CD4-positive, alpha-beta T cell (primary cell): ENCODE results near the gene POLE. TPM values are rescaled to one million over a fixed set of nuclear protein-coding genes. Genes with fewer than 3 reads are reported as not detected.

ENCODE experiments used
- ATAC-seq: fragments of 200-7000 bp; cut with Tn5 transposase; one replicate; pipeline ENCODE4 v1.10.0; 2022; ENCODE audit warnings: mild to moderate bottlenecking; ENCODE audit not compliant: poor library complexity
- CTCF ChIA-PET: fragments of 350-600 bp; sonication (Branson Sonifier 250); formaldehyde crosslinking; loops from one replicate; lab custom pipeline; 2021; ENCODE audit warnings: antibody characterized with exemption, inconsistent platforms; lab: Charles Lee
- POLR2A ChIA-PET: fragments of 350-600 bp; sonication (Branson Sonifier 250); formaldehyde crosslinking; loops from one replicate; lab custom pipeline; 2021; ENCODE audit warnings: antibody characterized with exemption, inconsistent platforms; lab: Charles Lee
- DNase-seq, 14 experiments: peaks; one replicate each; pipeline ENCODE4 v3.0.0-alpha.2; 2013 to 2020; ENCODE audit warnings: mixed read lengths in 2 of 14
- H3K27ac ChIP-seq, 2 donors: one replicate each; pipeline versions ENCODE4 v1.5.1 to v1.7.0; 2013; ENCODE audit warnings: low read length in 2 of 2, low read depth in 1 of 2, mild to moderate bottlenecking in 1 of 2
- H3K27me3 ChIP-seq, 2 experiments: 1 replicate in 1 of 2; 2 replicates in 1 of 2; pipeline versions ENCODE4 v1.6.1 to v1.7.0; 2013; ENCODE audit warnings: low read length in 2 of 2, control low read depth in 1 of 2, mild to moderate bottlenecking in 1 of 2, moderate library complexity in 1 of 2; ENCODE audit not compliant: insufficient read depth in 2 of 2, control insufficient read depth in 1 of 2
- H3K36me3 ChIP-seq: one replicate; pipeline ENCODE4 v1.6.1; 2013; ENCODE audit warnings: low read length, control low read depth; ENCODE audit not compliant: insufficient read depth
- H3K4me1 ChIP-seq: one replicate; pipeline ENCODE4 v1.6.1; 2013; ENCODE audit warnings: low read length, control low read depth; ENCODE audit not compliant: insufficient read depth
- H3K4me3 ChIP-seq: one replicate; pipeline ENCODE4 v1.5.1; 2013; ENCODE audit warnings: mild to moderate bottlenecking, low read length, moderate library complexity
- H3K9me3 ChIP-seq, 2 experiments: 1 replicate in 1 of 2; 2 replicates in 1 of 2; pipeline versions ENCODE4 v1.6.1 to v1.7.0; 2013; ENCODE audit warnings: low read length in 2 of 2, mild to moderate bottlenecking in 2 of 2, control low read depth in 1 of 2, moderate library complexity in 1 of 2; ENCODE audit not compliant: control insufficient read depth in 1 of 2, insufficient read depth in 1 of 2
- H3K27ac Mint-ChIP-seq: one replicate; pipeline ENCODE4 v1.8.0; 2020; ENCODE audit warnings: mixed read lengths
- H3K27me3 Mint-ChIP-seq: one replicate; pipeline ENCODE4 v1.8.0; 2021; ENCODE audit warnings: mixed read lengths
- H3K36me3 Mint-ChIP-seq: one replicate; pipeline ENCODE4 v1.8.0; 2021; ENCODE audit warnings: low read depth, mixed read lengths
- H3K4me1 Mint-ChIP-seq: one replicate; pipeline ENCODE4 v1.8.0; 2021; ENCODE audit warnings: low read depth, mixed read lengths
- H3K4me3 Mint-ChIP-seq: one replicate; pipeline ENCODE4 v1.8.0; 2020; ENCODE audit warnings: mild to moderate bottlenecking, mixed read lengths
- H3K9me3 Mint-ChIP-seq: one replicate; pipeline ENCODE4 v1.8.0; 2020; ENCODE audit warnings: mixed read lengths
- intact Hi-C, 2 experiments: fragments of 100-400 bp; cut with DNase I in 1 of 2; cut with micrococcal nuclease in 1 of 2; formaldehyde crosslinking; loops; one replicate each; pipeline versions ENCODE4 v1.15.1 to v1.9.0; 2023 to 2025; cut with DNase I, micrococcal nuclease
- total RNA-seq, 174 experiments: library from RNA in 2 of 174; stranded (reverse) in 2 of 174; gene quantifications; one replicate each; pipeline ENCODE4 v1.2.3 and lab custom pipeline; 2021 to 2026
- TF ChIP-seq, protein P1 (sequence below): fragments of 200-600 bp; IDR thresholded peaks from one replicate; pipeline ENCODE4 v1.8.0; 2022; ENCODE audit warnings: antibody characterized with exemption, mild to moderate bottlenecking

The POLE gene
- total RNA-seq, 2 experiments from 2014 or later, result 41.8 to 46.1 TPM

DNA sequence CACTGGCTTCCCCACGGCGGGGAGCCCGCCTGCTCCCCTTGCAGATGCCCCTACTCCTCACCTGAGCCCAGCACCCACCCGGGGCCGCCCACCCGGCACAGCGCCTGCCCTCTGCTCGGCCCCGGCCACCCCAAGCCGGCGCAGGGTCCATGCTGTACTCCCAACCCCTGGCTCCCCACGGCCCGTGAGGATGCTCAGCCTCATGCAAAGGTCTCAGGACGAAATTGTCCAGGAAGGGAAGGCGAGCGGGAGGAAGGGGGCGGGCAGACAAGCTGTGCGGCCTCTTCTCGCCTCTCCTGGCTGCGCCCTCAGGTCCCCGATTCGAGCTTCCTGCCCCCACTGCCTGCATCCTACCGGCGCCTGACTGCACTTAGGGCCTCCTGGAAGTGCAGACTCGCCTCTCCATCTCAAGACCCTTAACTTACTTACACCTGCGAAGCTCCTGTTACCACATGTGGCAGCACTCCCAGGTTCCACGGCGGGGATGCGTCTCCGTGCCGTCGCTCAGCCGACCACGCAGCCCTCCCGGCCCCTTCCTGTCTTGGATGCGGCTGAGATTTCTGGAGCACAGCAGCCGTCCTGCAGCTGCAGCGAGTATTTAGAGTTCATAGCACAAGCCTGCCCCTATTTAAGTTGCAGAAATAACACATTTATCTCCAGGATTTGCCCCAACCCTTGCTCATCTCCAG is 94.7 kb downstream of the POLE start:
- intact Hi-C loops, result no loop called here
- Histone ChIP-seq H3K4me3 (no peak overlapping the region), H3K4me1 (peaks cover 8% of the 10 kb centered on the region), H3K9me3 (peaks cover 0 to 12% of the 10 kb centered on the region in 2 experiments), H3K27me3 (peaks cover 0 to 7% of the 10 kb centered on the region in 2 experiments), H3K27ac (no peak overlapping the region), H3K36me3 (no peaks in the 10 kb centered on the region)
- H3K9me3 Mint-ChIP-seq, result no peaks in the 10 kb centered on the region
- ATAC-seq, result no peak
- ChIA-PET POLR2A (no interaction called here), CTCF (no interaction called here)
- DNase-seq, result no peak
- peaks cover 12% of the 10 kb centered on the region for H3K27me3 Mint-ChIP-seq
- peaks cover 8% of the 10 kb centered on the region for H3K4me1 Mint-ChIP-seq
- TF ChIP-seq, protein P1, sequence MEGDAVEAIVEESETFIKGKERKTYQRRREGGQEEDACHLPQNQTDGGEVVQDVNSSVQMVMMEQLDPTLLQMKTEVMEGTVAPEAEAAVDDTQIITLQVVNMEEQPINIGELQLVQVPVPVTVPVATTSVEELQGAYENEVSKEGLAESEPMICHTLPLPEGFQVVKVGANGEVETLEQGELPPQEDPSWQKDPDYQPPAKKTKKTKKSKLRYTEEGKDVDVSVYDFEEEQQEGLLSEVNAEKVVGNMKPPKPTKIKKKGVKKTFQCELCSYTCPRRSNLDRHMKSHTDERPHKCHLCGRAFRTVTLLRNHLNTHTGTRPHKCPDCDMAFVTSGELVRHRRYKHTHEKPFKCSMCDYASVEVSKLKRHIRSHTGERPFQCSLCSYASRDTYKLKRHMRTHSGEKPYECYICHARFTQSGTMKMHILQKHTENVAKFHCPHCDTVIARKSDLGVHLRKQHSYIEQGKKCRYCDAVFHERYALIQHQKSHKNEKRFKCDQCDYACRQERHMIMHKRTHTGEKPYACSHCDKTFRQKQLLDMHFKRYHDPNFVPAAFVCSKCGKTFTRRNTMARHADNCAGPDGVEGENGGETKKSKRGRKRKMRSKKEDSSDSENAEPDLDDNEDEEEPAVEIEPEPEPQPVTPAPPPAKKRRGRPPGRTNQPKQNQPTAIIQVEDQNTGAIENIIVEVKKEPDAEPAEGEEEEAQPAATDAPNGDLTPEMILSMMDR, result no peak
- H3K4me3 Mint-ChIP-seq, result no peak overlapping the region
- no peaks in the 10 kb centered on the region for H3K36me3 Mint-ChIP-seq
- no peak overlapping the region for H3K27ac Mint-ChIP-seq

DNA sequence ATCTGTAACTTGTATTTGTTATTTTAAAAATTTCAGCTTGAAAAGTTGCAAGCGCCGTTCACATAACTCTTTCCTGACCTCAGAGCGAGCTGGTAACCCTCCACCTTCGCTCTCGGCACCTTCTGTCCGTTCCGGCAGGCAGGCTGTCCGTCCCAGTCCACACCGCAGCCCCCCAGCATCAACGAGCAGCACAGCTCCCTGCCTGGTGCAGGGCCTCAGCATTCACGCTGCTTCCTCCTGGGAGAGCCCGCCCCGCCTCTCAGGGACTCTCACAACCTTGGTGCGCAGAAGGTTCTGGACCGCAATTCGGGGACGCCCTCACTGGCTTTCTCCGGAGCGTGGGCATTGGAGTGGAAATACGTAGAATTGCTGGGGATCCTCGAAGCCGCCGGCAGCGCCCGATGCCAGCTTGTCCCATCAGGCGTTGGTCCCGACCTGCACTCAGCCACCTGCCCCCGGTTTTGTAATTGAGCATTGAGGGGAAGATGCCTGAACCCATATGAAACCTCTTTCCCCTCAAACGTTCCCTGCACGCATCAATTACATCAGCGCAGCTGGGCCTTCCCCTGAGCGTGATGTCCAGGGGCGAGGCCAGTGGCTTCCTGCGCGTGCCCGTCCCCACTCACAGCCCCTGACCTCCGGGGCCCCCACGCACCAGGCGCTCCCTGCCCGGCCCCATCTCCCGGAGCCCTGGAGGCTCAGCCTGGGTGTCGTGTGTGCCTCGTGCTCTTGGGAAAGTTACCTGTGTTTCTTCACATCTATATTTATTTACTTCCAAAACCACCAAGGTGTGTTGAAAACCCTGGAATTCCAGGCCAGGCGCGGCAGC is 95.8 kb downstream of the POLE start:
- Mint-ChIP-seq H3K27me3 (peaks cover 12% of the 10 kb centered on the region), H3K4me3 (no peak overlapping the region), H3K27ac (no peak overlapping the region), H3K9me3 (no peaks in the 10 kb centered on the region), H3K4me1 (peaks cover 4% of the 10 kb centered on the region), H3K36me3 (no peaks in the 10 kb centered on the region)
- Histone ChIP-seq H3K27me3 (peaks cover 0 to 4% of the 10 kb centered on the region in 2 experiments), H3K27ac (no peak overlapping the region), H3K36me3 (no peaks in the 10 kb centered on the region), H3K4me1 (peaks cover 3% of the 10 kb centered on the region), H3K4me3 (no peak overlapping the region), H3K9me3 (peaks cover 0 to 12% of the 10 kb centered on the region in 2 experiments)
- ATAC-seq (no peak), DNase-seq (no peak)
- TF ChIP-seq, protein P1, result no peak
- ChIA-PET CTCF (no interaction called here), POLR2A (no interaction called here)
- intact Hi-C loops, result no loop called here

DNA sequence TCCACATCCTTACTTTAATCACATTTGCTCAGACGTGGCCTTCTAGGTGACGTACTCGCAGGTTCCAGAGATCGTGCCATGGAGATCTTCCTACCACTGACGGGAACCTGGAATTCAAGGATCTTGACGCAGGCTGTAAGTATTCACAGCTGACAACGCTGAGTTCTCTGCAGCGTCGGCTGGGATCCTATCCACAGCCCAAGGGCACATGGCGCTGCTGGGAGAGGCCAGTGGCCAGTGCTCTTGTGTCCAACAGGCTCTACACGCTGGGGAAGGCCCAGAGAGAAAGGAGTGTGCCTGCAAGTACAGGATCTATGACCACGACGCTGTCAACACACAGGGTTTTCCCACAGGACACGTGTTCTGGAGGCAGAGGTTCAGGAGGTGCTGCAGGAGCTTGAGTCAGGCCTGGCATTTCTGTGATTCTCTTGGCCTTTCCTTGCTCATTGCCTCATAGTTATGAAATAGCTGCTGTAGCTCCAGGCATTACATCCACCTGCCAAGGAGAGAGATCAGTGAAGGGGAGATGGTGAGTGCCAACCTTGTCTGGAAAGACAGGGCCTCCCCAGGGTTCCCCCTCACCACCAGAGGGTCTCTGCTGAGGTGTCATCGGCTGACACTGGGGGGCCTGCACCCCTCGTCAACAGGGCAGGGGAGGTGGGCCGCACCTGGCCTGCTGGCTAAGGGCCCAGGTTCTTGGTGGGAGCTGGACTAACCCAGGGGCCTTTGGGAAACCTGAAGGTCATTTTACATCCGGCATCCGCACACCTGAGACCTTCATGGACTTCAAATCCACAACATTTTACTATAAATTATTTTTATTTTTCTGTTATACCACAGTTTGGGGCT is 98.1 kb downstream of the POLE start:
- peaks cover 0 to 12% of the 10 kb centered on the region in 2 experiments for H3K9me3 ChIP-seq
- ChIA-PET POLR2A (no interaction called here), CTCF (no interaction called here)
- peaks cover 10% of the 10 kb centered on the region for H3K27me3 Mint-ChIP-seq
- H3K27ac ChIP-seq, result no peak overlapping the region
- H3K36me3 ChIP-seq, result no peaks in the 10 kb centered on the region
- no peak overlapping the region for H3K4me3 Mint-ChIP-seq
- H3K4me3 ChIP-seq, result no peak overlapping the region
- intact Hi-C loops, result no loop called here
- no peak overlapping the region for H3K27ac Mint-ChIP-seq
- ATAC-seq (no peak), DNase-seq (no peak)
- no peaks in the 10 kb centered on the region for H3K36me3 Mint-ChIP-seq
- H3K4me1 Mint-ChIP-seq, result peaks cover 4% of the 10 kb centered on the region
- H3K9me3 Mint-ChIP-seq, result no peaks in the 10 kb centered on the region
- peaks cover 3% of the 10 kb centered on the region for H3K4me1 ChIP-seq
- TF ChIP-seq, protein P1, result no peak
- H3K27me3 ChIP-seq, result no peaks in the 10 kb centered on the region
